GM08714 (cell line): ENCODE results near the gene CCDC188.
"Not testable (repeated sequence)": the region's sequence is repeated elsewhere in the genome, so short reads cannot be mapped to it uniquely, and the experiment has no call there.

Experiments used
- H3K4me3 ChIP-seq: fragments of 200-500 bp; sonication (Bioruptor generic); 2 replicates; pipeline ENCODE4 v1.5.1; 2014; ENCODE audit warnings: mild to moderate bottlenecking, low read length, inconsistent platforms
- ZNF274 ChIP-seq: IDR thresholded peaks from 2 replicates; pipeline ENCODE4 v1.6.1; 2012; ENCODE audit warnings: mild to moderate bottlenecking, low read depth, low read length

CCDC188 gene

GRCh38 chr22:20166703-20167102 lies 15.8 kb upstream of the CCDC188 start:
- TF ChIP-seq ZNF274: no peak
- no peak overlapping the region for H3K4me3 ChIP-seq

- H3K4me3 ChIP-seq: no peak overlapping the region
- TF ChIP-seq ZNF274: no peak
Observed at GRCh38 chr22:20165913-20166312, 15.1 kb upstream of the CCDC188 start.

- H3K4me3 ChIP-seq: no peak overlapping the region
- TF ChIP-seq ZNF274: no peak
Observed at GRCh38 chr22:20165421-20165820, 14.6 kb upstream of the CCDC188 start.

GRCh38 chr22:20164863-20165262 lies 14.0 kb upstream of the CCDC188 start:
- TF ChIP-seq ZNF274: no peak
- no peak overlapping the region for H3K4me3 ChIP-seq

DNA sequence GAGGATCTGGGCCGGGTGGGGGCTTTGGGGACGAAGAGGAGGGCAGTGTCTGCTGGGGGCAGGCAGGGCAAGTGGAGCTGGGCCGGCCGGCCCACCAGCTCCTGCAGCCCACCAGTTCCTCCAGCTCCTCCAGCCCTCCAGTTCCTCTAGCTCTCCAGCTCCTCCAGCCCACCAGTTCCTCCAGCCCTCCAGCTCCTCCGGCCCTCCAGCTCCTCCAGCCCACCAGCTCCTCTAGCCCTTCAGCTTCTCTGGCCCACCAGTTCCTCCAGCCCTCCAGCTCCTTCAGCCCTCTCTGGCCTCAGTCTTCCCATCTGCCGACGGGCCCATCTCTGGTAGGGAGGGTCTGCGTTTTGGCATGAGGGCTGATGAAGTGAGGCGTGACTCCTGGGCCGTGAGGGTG lies 9.2 kb upstream of the CCDC188 start:
- no peak overlapping the region for H3K4me3 ChIP-seq
- TF ChIP-seq ZNF274: no peak

- H3K4me3 ChIP-seq: not testable (repeated sequence)
Observed at GRCh38 chr22:20159531-20159930, 8.7 kb upstream of the CCDC188 start.

DNA sequence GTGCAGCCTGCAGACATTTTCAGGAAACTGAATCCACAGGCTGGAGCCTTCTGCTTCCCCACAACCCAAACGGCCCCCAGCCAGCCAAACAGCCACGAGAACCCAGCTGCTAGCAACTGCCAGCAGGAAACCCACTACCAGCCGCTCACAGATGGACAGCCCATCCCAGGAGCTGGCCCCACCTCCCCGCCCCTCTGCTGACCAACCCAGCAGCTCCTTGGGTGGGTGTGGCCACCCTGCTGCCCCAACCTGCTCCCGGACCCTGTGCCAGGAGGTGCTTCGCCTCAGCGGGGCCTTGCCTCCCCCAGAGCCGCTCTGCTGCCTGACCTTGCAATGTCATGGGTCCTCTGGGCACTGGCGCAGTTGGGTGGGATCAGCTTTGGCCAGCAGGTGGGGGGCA lies 8.2 kb upstream of the CCDC188 start:
- no peak for TF ChIP-seq ZNF274
- H3K4me3 ChIP-seq: no peak overlapping the region

DNA sequence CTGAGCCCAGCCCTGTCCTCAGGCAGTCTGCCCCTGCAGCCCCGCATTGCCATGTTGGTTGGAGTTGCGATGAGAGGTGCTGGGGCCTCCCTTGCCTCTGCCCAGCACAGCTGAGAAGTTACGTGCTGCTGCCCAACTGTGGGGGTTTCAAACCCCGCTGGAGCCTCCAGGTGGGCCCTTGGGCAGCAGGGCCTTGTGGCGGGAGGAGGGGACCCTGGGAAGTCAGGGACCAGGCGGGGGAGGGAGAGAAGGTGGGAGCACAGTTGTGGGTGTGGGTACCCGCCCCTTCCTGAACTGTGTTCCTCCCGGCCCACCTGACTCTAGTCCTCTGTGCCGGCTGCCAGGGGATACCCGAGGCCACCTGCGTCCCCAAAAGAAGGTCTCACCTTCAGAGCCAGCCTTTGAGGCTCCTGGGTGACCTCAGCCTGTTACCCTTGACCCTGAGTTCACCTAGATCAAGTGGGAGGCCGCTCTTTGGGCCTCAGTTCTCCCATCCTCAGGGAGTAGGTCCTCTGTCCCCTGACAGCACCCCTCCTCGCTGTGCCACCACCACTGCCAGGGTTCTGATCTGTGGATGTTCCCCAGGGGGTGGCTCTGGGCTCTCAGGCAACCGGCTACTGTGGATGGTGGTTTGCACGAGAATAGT lies 7.7 kb upstream of the CCDC188 start:
- H3K4me3 ChIP-seq: no peak overlapping the region
- TF ChIP-seq ZNF274: no peak

DNA sequence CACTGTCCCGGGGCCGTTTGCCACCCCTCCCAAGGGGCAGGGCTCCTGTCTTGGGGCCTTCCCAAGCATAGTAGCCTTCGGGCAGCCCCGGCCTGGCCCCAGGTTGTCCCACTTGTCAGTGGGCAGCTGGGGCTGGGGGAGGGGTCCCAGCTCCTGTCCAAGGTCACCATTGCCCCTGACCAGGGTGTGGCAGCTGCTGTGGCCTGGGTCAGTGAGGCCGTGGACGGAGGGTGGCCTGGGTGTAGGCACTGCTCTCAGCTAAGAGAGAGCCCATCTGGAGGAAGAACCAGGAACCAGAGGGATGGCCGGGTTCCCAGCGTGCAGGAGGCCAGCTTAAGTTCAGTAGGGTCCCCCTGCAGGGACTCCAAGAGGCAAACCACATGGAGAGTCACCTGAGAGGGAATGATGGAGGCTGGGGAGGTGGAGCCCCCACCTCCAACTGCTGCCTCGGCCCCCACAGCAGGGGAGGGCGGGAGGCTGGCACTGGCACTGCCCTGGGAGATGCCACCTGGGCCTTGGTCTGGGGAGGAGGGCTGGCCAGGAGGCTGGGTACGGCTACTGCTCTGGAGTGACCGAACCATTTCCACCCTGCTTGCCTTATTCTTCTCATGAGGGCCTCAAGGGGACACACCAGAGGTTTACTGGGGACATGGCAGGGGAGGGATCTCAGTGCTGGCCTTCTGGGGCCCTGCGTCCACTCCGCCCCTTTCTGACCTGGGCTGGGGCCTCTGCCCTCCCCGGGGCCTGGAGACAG lies 6.8 kb upstream of the CCDC188 start:
- no peak for TF ChIP-seq ZNF274
- no peak overlapping the region for H3K4me3 ChIP-seq

GRCh38 chr22:20156611-20157429 lies 6.0 kb upstream of the CCDC188 start:
- no peak overlapping the region for H3K4me3 ChIP-seq
- TF ChIP-seq ZNF274: no peak

DNA sequence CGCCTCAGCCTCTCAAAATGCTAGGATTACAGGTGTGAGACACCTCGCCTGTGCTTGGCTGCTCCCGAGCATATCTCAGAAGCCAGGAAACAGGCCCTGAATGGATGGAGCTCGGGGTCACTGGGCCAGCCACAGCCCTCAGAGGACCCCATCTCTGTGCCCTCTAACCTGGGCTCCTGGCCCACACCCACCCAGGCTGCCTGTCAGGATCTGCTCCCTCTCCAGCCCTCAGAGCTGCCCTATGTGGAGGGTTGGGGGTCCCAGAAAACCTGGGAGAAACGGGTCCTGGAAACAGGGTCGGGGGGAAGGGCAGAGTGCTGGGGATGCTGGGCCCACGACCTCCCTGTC lies 5.2 kb upstream of the CCDC188 start:
- no peak overlapping the region for H3K4me3 ChIP-seq
- no peak for TF ChIP-seq ZNF274

- no peak for TF ChIP-seq ZNF274
- H3K4me3 ChIP-seq: no peak overlapping the region
Observed at GRCh38 chr22:20155330-20156041, 4.6 kb upstream of the CCDC188 start.

GRCh38 chr22:20154602-20155187 lies 3.8 kb upstream of the CCDC188 start:
- no peak overlapping the region for H3K4me3 ChIP-seq
- TF ChIP-seq ZNF274: no peak

- no peak for TF ChIP-seq ZNF274
Observed at GRCh38 chr22:20153945-20154344, 3.1 kb upstream of the CCDC188 start.

More at GRCh38 chr22:20153945-20154344, 3.1 kb upstream of the CCDC188 start:
- H3K4me3 ChIP-seq: no peak overlapping the region
